Smooth muscle cell (in vitro differentiated cells): ENCODE measurements around the gene GOLGA8A. TPM values are rescaled to one million over a fixed set of nuclear protein-coding genes. Genes with fewer than 3 reads are reported as not detected.

Experiments
- DNase-seq: peaks from one replicate; lab custom pipeline; 2025; ENCODE audit not compliant: unreplicated experiment; lab: John Stamatoyannopoulos, UW
- H2AFZ ChIP-seq: fragments of 200-600 bp; sonication (generic); 2 replicates; pipeline ENCODE4 v1.6.0; 2016; ENCODE audit warnings: antibody characterized with exemption, low read depth, mild to moderate bottlenecking
- H3F3A ChIP-seq: fragments of 200-600 bp; sonication (generic); 2 replicates; pipeline ENCODE4 v1.6.0; 2017; ENCODE audit warnings: antibody characterized with exemption, low read depth
- H3K27ac ChIP-seq: fragments of 200-600 bp; sonication (generic); 2 replicates; pipeline ENCODE4 v1.5.1; 2016; ENCODE audit warnings: low read depth, mild to moderate bottlenecking
- H3K27me3 ChIP-seq: fragments of 200-600 bp; sonication (generic); 2 replicates; pipeline ENCODE4 v1.6.1; 2016; ENCODE audit warnings: low read depth, mild to moderate bottlenecking
- H3K36me3 ChIP-seq: fragments of 200-600 bp; sonication (generic); 2 replicates; pipeline ENCODE4 v1.5.1; 2016; ENCODE audit warnings: low read depth
- H3K4me1 ChIP-seq: fragments of 200-600 bp; sonication (generic); 2 replicates; pipeline ENCODE4 v1.5.1; 2016; ENCODE audit warnings: low read depth
- H3K4me2 ChIP-seq: fragments of 200-600 bp; sonication (generic); 2 replicates; pipeline ENCODE4 v1.6.0; 2016; ENCODE audit warnings: mild to moderate bottlenecking
- H3K4me3 ChIP-seq: fragments of 200-600 bp; sonication (generic); 2 replicates; pipeline ENCODE4 v1.5.1; 2016; ENCODE audit warnings: mild to moderate bottlenecking
- H3K79me2 ChIP-seq: fragments of 200-600 bp; sonication (generic); 2 replicates; pipeline ENCODE4 v1.6.0; 2016; ENCODE audit warnings: low read depth, mild to moderate bottlenecking
- H3K9ac ChIP-seq: fragments of 200-600 bp; sonication (generic); 2 replicates; pipeline ENCODE4 v1.6.0; 2016; ENCODE audit warnings: low read depth
- H3K9me3 ChIP-seq: fragments of 200-600 bp; sonication (generic); replicated peaks from 2 replicates; pipeline ENCODE4 v1.5.1; 2016; ENCODE audit warnings: low read depth
- H4K20me1 ChIP-seq: fragments of 200-600 bp; sonication (generic); 2 replicates; pipeline ENCODE4 v1.6.0; 2016; ENCODE audit warnings: low read depth
- CTCF ChIP-seq: fragments of 200-600 bp; sonication (generic); IDR thresholded peaks from 2 replicates; pipeline ENCODE4 v1.5.1; 2017; ENCODE audit warnings: borderline replicate concordance, mild to moderate bottlenecking, antibody characterized with exemption; ENCODE audit not compliant: insufficient read depth, poor library complexity, severe bottlenecking
- WGBS: methylation state at CpG from one replicate; pipeline ENCODE4 v1.1.7; 2016; ENCODE audit warnings: low lambda C conversion rate; 5-methylcytosine and 5-hydroxymethylcytosine counted together
- polyA plus RNA-seq: library from polyadenylated mRNA; unstranded; fragments of >200 nt; fragmentation: Nextera tagmentation; extraction: Ambion mirVana; gene quantifications from 2 replicates; pipeline ENCODE4 v1.2.1, GENCODE V29; 2016
- total RNA-seq: library from RNA; depleted of rRNA; stranded (reverse); fragments of >200 nt; gene quantifications from 2 replicates; pipeline ENCODE4 v1.2.3, GENCODE V29; 2014

The GOLGA8A gene
- total and polyA plus RNA-seq, 2 experiments from 2014 or later = 47.2 to 62.9 TPM

- H3K27ac ChIP-seq = no peak overlapping the region
- no peaks in the 10 kb centered on the region for H3K79me2 ChIP-seq
- no peak overlapping the region for H2AFZ ChIP-seq
- peaks cover 50% of the 10 kb centered on the region for H3K27me3 ChIP-seq
- no peaks in the 10 kb centered on the region for H3F3A ChIP-seq
- no peaks in the 10 kb centered on the region for H4K20me1 ChIP-seq
- no peaks in the 10 kb centered on the region for H3K9me3 ChIP-seq
- no peaks in the 10 kb centered on the region for H3K36me3 ChIP-seq
- DNase-seq = no peak
- H3K4me1 ChIP-seq = no peaks in the 10 kb centered on the region
- H3K4me2 ChIP-seq = no peak overlapping the region
- 75% methylated on average over 1 of the region's 1 CpG for WGBS
- TF ChIP-seq CTCF = no peak
- no peak overlapping the region for H3K4me3 ChIP-seq
- H3K9ac ChIP-seq = no peak overlapping the region
Measured at GRCh38 chr15:34461730-34462129, 24.1 kb upstream of the GOLGA8A start.

GRCh38 chr15:34460451-34460850, 22.8 kb upstream of the GOLGA8A start:
- no peaks in the 10 kb centered on the region for H3K4me1 ChIP-seq
- H3K4me2 ChIP-seq = no peak overlapping the region
- peaks cover 42% of the 10 kb centered on the region for H3K27me3 ChIP-seq
- H3K79me2 ChIP-seq = no peaks in the 10 kb centered on the region
- H3K27ac ChIP-seq = no peak overlapping the region
- H3K4me3 ChIP-seq = no peak overlapping the region
- 88% methylated on average over 1 of the region's 1 CpG for whole genome bisulfite sequencing
- H2AFZ ChIP-seq = no peak overlapping the region
- H3K36me3 ChIP-seq = no peaks in the 10 kb centered on the region
- H3K9ac ChIP-seq = no peak overlapping the region
- no peaks in the 10 kb centered on the region for H4K20me1 ChIP-seq
- DNase-seq = no peak
- no peaks in the 10 kb centered on the region for H3K9me3 ChIP-seq
- no peak for TF ChIP-seq CTCF
- no peaks in the 10 kb centered on the region for H3F3A ChIP-seq

- H3K79me2 ChIP-seq = no peaks in the 10 kb centered on the region
- H3K4me1 ChIP-seq = no peaks in the 10 kb centered on the region
- H3K4me3 ChIP-seq = no peak overlapping the region
- WGBS = 72% methylated on average over 9 of the region's 9 CpGs
- no peak overlapping the region for H3K4me2 ChIP-seq
- no peak for DNase-seq
- H3K9me3 ChIP-seq = no peaks in the 10 kb centered on the region
- H3K9ac ChIP-seq = no peak overlapping the region
- no peak for TF ChIP-seq CTCF
- H3K27me3 ChIP-seq = peaks cover 30% of the 10 kb centered on the region
- H3F3A ChIP-seq = no peaks in the 10 kb centered on the region
- H4K20me1 ChIP-seq = no peaks in the 10 kb centered on the region
- H3K36me3 ChIP-seq = no peaks in the 10 kb centered on the region
- no peak overlapping the region for H3K27ac ChIP-seq
- no peak overlapping the region for H2AFZ ChIP-seq
Measured at GRCh38 chr15:34456658-34457057, 19.1 kb upstream of the GOLGA8A start.

- Histone ChIP-seq H3K4me1 (peaks cover 2% of the 10 kb centered on the region), H3K4me3 (no peak overlapping the region), H3K27me3 (peaks cover 47% of the 10 kb centered on the region), H2AFZ (no peak overlapping the region), H3K79me2 (no peaks in the 10 kb centered on the region), H3K4me2 (no peak overlapping the region), H3K9me3 (no peaks in the 10 kb centered on the region), H3K36me3 (no peaks in the 10 kb centered on the region), H4K20me1 (no peaks in the 10 kb centered on the region), H3K9ac (no peak overlapping the region), H3F3A (no peaks in the 10 kb centered on the region), H3K27ac (no peak overlapping the region)
- TF ChIP-seq CTCF = no peak
- WGBS = 86% methylated on average over 7 of the region's 7 CpGs
- no peak for DNase-seq
Measured at GRCh38 chr15:34442891-34443290, 5.3 kb upstream of the GOLGA8A start.
